Peyer's patch (tissue), 4 donors: ENCODE results near the gene RD3L. TPM values are rescaled to one million over a fixed set of nuclear protein-coding genes. Genes with fewer than 3 reads are reported as not detected.
A peak's percentile ranks its signal among the peaks of the same experiment; 100 is the strongest.
"Not testable (repeated sequence)": the region's sequence is repeated elsewhere in the genome, so short reads cannot be mapped to it uniquely, and the experiment has no call there.

Experiments used
- DNase-seq, 3 donors: peaks; one replicate each; pipeline ENCODE4 v3.0.0-alpha.2; 2017 to 2019
- H3K27ac ChIP-seq, 4 donors: fragments of 200-600 bp; sonication (generic); one replicate each; pipeline ENCODE4 v1.5.1; 2016 to 2019
- H3K27me3 ChIP-seq, 2 donors: fragments of 200-600 bp; sonication (generic); one replicate each; pipeline ENCODE4 v1.5.1; 2019
- H3K36me3 ChIP-seq, 3 donors: fragments of 200-600 bp; sonication (generic); one replicate each; pipeline ENCODE4 v1.5.1; 2016 to 2019
- H3K4me1 ChIP-seq, 4 donors: fragments of 200-600 bp; sonication (generic); one replicate each; pipeline ENCODE4 v1.5.1; 2016 to 2019
- H3K4me3 ChIP-seq, 4 donors: fragments of 200-600 bp; sonication (generic); 1 replicate in 3 of 4; 2 replicates in 1 of 4; pipeline ENCODE4 v1.5.1; 2016 to 2019; ENCODE audit warnings: mild to moderate bottlenecking in 1 of 4
- H3K9me3 ChIP-seq, 4 donors: fragments of 200-600 bp; sonication (generic); one replicate each; pipeline ENCODE4 v1.5.1; 2016 to 2019; ENCODE audit warnings: mild to moderate bottlenecking in 1 of 4
- CTCF ChIP-seq, 6 experiments: fragments of 450-650 bp in 4 of 6; fragments of 200-600 bp in 2 of 6; sonication (generic) in 1 of 6; IDR thresholded peaks; one replicate each; pipeline ENCODE4 v1.5.1; 2017 to 2019; ENCODE audit warnings: antibody characterized with exemption in 6 of 6, mild to moderate bottlenecking in 3 of 6, moderate library complexity in 1 of 6
- POLR2A ChIP-seq, 2 donors: fragments of 450-650 bp; IDR thresholded peaks; one replicate each; pipeline ENCODE4 v1.5.1; 2017; ENCODE audit warnings: antibody characterized with exemption in 2 of 2, mild to moderate bottlenecking in 2 of 2, moderate library complexity in 2 of 2
- total RNA-seq, 4 donors: library from RNA; depleted of rRNA; stranded (reverse); fragments of >200 nt; gene quantifications; one replicate each; pipeline ENCODE4 v1.1.0, GENCODE V29; 2016

Gene RD3L
- total RNA-seq, 4 donors from 2014 or later, result not detected

GRCh38 chr14:103927566-103927965, 14.8 kb downstream of the RD3L start:
- Histone ChIP-seq H3K27ac (no peak overlapping the region), H3K36me3 (no peaks in the 10 kb centered on the region), H3K4me3 (no peak overlapping the region), H3K9me3 (no peaks in the 10 kb centered on the region), H3K27me3 (no peaks in the 10 kb centered on the region), H3K4me1 (peaks cover 0 to 8% (median 0%) of the 10 kb centered on the region in 4 donors)
- TF ChIP-seq CTCF (IDR thresholded peaks at IDR 0.05), result no peak
- no peak for TF ChIP-seq POLR2A (IDR thresholded peaks at IDR 0.05)
- no peak for DNase-seq

- DNase-seq, result no peak
- TF ChIP-seq POLR2A (IDR thresholded peaks at IDR 0.05), result no peak
- TF ChIP-seq CTCF (IDR thresholded peaks at IDR 0.05), result no peak
- Histone ChIP-seq H3K36me3 (no peaks in the 10 kb centered on the region), H3K4me1 (peaks cover 0 to 12% (median 4%) of the 10 kb centered on the region in 4 donors), H3K9me3 (no peaks in the 10 kb centered on the region), H3K4me3 (no peak overlapping the region), H3K27ac (no peak overlapping the region), H3K27me3 (no peaks in the 10 kb centered on the region)
Measured at GRCh38 chr14:103925316-103925715, 17.0 kb downstream of the RD3L start.

- peaks cover 0 to 27% (median 5%) of the 10 kb centered on the region in 4 donors for H3K4me1 ChIP-seq
- TF ChIP-seq CTCF (IDR thresholded peaks at IDR 0.05) (no peak), POLR2A (IDR thresholded peaks at IDR 0.05) (no peak)
- DNase-seq, result no peak
- no peak overlapping the region for H3K27ac ChIP-seq
- no peaks in the 10 kb centered on the region for H3K9me3 ChIP-seq
- no peaks in the 10 kb centered on the region for H3K27me3 ChIP-seq
- no peak overlapping the region for H3K4me3 ChIP-seq
- no peaks in the 10 kb centered on the region for H3K36me3 ChIP-seq
Measured at GRCh38 chr14:103923863-103924262, 18.5 kb downstream of the RD3L start.

GRCh38 chr14:103921855-103922200, 20.5 kb downstream of the RD3L start:
- not testable (repeated sequence) for DNase-seq, H3K27ac ChIP-seq, H3K9me3 ChIP-seq, H3K36me3 ChIP-seq, H3K27me3 ChIP-seq
- Histone ChIP-seq H3K4me1 (peaks cover 0 to 27% (median 5%) of the 10 kb centered on the region in 4 donors), H3K4me3 (peak overlapping the region in 3 of 4 donors; percentile 83 to 97 (median 86))

GRCh38 chr14:103920981-103921854, 21.1 kb downstream of the RD3L start:
- peak; percentile 81 to 82 for TF ChIP-seq POLR2A (IDR thresholded peaks at IDR 0.05)
- TF ChIP-seq CTCF (IDR thresholded peaks at IDR 0.05), result peak; percentile 96 to 99 (median 98)
- DNase-seq, result peak; percentile 83 to 97 (median 95)

GRCh38 chr14:103916636-103917262, 25.6 kb downstream of the RD3L start:
- no peaks in the 10 kb centered on the region for H3K9me3 ChIP-seq
- H3K4me1 ChIP-seq, result peaks cover 0 to 19% (median 5%) of the 10 kb centered on the region in 4 donors
- TF ChIP-seq POLR2A (IDR thresholded peaks at IDR 0.05) (no peak), CTCF (IDR thresholded peaks at IDR 0.05) (no peak)
- peaks cover 0 to 46% (median 0%) of the 10 kb centered on the region in 3 donors for H3K36me3 ChIP-seq
- no peak overlapping the region for H3K27ac ChIP-seq
- DNase-seq, result peak in 1 of 3 donors; percentile 8
- no peaks in the 10 kb centered on the region for H3K27me3 ChIP-seq
- H3K4me3 ChIP-seq, result no peak overlapping the region

More at GRCh38 chr14:103920981-103921854, 21.1 kb downstream of the RD3L start:
- Histone ChIP-seq H3K27ac (peak overlapping the region; percentile 75 to 92 (median 86)), H3K9me3 (no peaks in the 10 kb centered on the region), H3K4me1 (peaks cover 0 to 27% (median 5%) of the 10 kb centered on the region in 4 donors), H3K4me3 (peak overlapping the region; percentile 67 to 97 (median 84)), H3K27me3 (no peaks in the 10 kb centered on the region), H3K36me3 (peaks cover 0 to 7% (median 0%) of the 10 kb centered on the region in 3 donors)
